Hematopoietic multipotent progenitor cell treated with erythropoietin and hydrocortisone succinate and interleukin-3 and kit ligand, for 4 days (in vitro differentiated cells): ENCODE results near the gene DTNB.
A peak's percentile ranks its signal among the peaks of the same experiment; 100 is the strongest.
"Not testable (repeated sequence)": the region's sequence is repeated elsewhere in the genome, so short reads cannot be mapped to it uniquely, and the experiment has no call there.

ENCODE experiments used
- DNase-seq: peaks from one replicate; pipeline ENCODE4 v3.0.0-alpha.2; 2015

Gene DTNB

GRCh38 chr2:25537526-25537925 is 135.9 kb downstream of the DTNB start:
- DNase-seq: no peak

- not testable (repeated sequence) for DNase-seq
Observed at GRCh38 chr2:25535411-25536289, 137.7 kb downstream of the DTNB start.

- DNase-seq: not testable (repeated sequence)
Observed at GRCh38 chr2:25534937-25535336, 138.4 kb downstream of the DTNB start.

- DNase-seq: no peak
Observed at GRCh38 chr2:25534455-25534854, 138.9 kb downstream of the DTNB start.

- DNase-seq: not testable (repeated sequence)
Observed at GRCh38 chr2:25533771-25534170, 139.6 kb downstream of the DTNB start.

- no peak for DNase-seq
Observed at GRCh38 chr2:25532521-25532920, 140.9 kb downstream of the DTNB start.

GRCh38 chr2:25529034-25529433 is 144.3 kb downstream of the DTNB start:
- DNase-seq: no peak

GRCh38 chr2:25528173-25528572 is 145.2 kb downstream of the DTNB start:
- no peak for DNase-seq

- no peak for DNase-seq
Observed at GRCh38 chr2:25524507-25524906, 148.9 kb downstream of the DTNB start.

GRCh38 chr2:25523060-25523459 is 150.3 kb downstream of the DTNB start:
- no peak for DNase-seq

GRCh38 chr2:25521665-25522387 is 151.6 kb downstream of the DTNB start:
- DNase-seq: peak; percentile 94

- DNase-seq: no peak
Observed at GRCh38 chr2:25521126-25521525, 152.3 kb downstream of the DTNB start.

- no peak for DNase-seq
Observed at GRCh38 chr2:25517701-25518100, 155.7 kb downstream of the DTNB start.

GRCh38 chr2:25514043-25514637 is 159.2 kb downstream of the DTNB start:
- DNase-seq: peak; percentile 14

- peak; percentile 54 for DNase-seq
Observed at GRCh38 chr2:25512707-25513106, 160.7 kb downstream of the DTNB start.

GRCh38 chr2:25506226-25506625 is 167.2 kb downstream of the DTNB start:
- DNase-seq: no peak

GRCh38 chr2:25505622-25506021 is 167.8 kb downstream of the DTNB start:
- no peak for DNase-seq

GRCh38 chr2:25505182-25505581 is 168.2 kb downstream of the DTNB start:
- DNase-seq: no peak

GRCh38 chr2:25504266-25504665 is 169.1 kb downstream of the DTNB start:
- DNase-seq: no peak

GRCh38 chr2:25499157-25499556 is 174.2 kb downstream of the DTNB start:
- no peak for DNase-seq

GRCh38 chr2:25497918-25498407 is 175.4 kb downstream of the DTNB start:
- DNase-seq: no peak

GRCh38 chr2:25497229-25497917 is 176.0 kb downstream of the DTNB start:
- no peak for DNase-seq

- DNase-seq: no peak
Observed at GRCh38 chr2:25494616-25495015, 178.8 kb downstream of the DTNB start.
